GM19397 (cell line): ENCODE results near the gene FRMD1.

Experiments
- ATAC-seq: cut with Tn5 transposase; IDR thresholded peaks from one replicate; pipeline ENCODE4 v1.9.1; 2021; ENCODE audit warnings: mild to moderate bottlenecking, moderate library complexity; ENCODE audit not compliant: unreplicated experiment

The FRMD1 gene

DNA sequence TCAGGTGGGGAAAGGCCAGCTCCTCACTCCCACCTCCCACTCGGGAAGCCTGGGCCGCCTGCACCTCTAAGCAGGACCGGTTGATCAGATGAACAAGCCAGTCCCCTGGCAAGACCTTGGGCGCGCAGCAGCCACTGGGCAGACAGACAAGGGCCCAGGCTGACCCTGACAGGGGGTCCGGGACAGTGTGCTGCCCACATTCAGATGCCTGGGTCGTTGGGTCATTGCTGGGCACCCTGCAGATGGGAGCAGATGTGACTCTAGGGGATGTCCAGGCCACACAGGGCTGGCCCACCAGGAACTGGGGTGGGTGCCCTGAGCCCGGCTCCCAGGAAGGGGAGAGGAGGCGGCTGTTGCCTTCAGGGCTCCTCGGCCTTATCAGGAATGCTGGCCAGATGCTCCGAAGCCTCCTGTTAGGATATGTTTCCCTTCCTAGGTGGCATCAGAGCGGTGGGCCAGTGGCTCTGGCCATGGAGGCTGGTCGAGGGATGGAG is 17.3 kb upstream of the FRMD1 start:
- ATAC-seq, result no peak

DNA sequence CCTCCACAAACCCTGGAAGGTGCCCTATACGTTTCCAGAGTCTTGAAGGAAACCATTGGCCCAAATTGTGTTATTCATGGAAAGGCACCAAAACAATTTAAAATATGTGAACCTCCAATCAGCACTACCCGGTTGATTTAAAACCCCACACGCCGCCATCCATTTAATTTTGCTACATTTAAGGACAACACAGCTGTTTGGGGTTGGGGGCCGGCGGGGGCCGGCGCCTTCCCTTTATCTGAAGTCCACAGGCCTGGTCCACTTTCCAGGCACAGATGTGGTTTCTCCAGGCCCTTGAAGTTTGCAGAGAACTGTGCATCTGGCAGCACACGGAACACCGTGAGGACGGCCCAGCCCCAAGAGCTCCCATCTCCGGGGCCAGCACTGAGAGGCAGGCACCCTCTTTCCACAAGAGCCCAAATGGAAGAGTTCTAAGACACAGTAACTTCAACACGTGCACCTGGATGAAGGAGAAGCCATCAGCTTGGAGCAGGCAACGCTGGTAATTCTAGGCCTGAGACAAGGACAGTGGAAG is 16.8 kb upstream of the FRMD1 start:
- no peak for ATAC-seq

DNA sequence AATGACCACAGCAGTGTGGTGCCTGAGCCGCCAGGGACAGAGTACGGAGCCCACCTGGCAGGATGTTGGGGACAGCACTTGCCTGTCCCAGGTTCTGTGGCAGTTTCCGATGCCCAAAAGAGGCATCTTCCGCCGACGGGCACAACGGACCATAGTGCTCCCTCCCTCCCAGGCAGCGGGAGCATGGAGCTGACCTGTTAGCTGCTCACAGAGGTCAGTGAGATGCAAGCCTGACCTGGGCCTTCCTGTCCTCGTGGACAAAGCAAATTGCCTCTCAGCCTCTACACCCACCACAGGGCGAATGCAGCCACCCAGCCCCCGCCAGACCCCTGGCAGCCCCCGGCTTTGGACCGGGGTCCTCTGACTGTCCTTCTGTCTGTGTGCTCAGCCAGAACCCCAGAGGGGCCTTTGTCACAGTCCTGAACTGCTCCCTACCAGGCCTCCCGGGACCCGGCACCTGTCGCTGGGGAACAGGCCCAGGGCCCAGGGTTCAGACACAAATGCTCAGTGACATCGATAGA is 16.2 kb upstream of the FRMD1 start:
- ATAC-seq, result no peak

DNA sequence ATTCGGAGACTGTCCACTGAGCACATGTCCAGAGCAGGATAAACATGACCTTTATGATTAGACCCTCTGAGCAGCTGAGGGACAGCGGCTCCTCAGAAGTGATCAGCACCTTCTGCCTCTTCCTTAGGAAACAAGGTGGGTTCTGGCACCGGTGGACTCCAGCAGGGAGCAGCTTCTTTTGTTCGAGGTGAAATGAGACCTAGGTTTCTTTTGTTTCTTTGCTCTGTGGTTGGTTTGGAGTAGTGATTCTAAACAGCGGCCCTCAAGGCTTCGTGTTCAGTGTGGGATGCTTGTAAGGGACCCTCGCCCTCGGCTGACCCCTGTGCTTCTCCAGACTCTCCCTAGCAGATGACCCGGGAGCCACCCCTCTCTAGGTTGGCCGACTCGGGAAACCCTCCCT is 14.6 kb upstream of the FRMD1 start:
- no peak for ATAC-seq

DNA sequence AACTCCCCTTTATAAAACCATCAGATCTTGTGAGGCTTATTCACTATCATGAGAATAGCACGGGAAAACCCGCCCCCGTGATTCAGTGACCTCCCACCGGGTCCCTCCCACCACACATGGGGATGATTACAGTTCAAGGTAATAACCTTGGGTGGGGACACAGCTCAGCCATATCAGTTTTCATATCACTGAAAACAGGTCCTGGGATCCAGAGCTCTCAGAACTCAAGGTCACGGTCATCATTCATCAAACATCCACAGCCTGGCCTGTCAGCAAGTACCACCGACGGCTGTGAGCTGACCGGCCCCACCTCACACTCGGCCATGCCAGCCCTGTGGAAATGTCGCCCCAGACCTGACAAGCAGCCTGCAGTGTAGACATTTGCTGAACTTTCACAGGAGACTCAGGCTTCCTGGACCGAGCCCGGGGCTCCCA is 14.1 kb upstream of the FRMD1 start:
- no peak for ATAC-seq

DNA sequence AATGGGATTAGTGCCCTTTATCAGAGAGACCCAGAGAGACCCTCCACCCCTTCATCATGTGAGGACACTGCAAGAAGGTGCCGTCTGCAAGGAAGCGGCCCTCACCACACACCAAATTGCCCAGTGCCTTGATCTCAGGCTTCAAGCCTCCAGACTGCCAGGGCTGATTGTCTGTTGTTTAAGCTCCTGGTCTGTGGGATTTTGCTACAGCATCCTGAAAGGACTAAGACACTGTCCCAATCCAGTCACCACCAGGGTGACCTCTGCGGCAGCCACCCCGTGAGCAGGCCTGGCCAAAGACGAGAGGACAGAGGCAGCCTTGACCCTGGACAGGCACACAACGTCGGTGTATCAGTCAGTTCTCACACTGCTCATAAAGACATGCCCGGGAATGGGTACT is 13.5 kb upstream of the FRMD1 start:
- no peak for ATAC-seq

DNA sequence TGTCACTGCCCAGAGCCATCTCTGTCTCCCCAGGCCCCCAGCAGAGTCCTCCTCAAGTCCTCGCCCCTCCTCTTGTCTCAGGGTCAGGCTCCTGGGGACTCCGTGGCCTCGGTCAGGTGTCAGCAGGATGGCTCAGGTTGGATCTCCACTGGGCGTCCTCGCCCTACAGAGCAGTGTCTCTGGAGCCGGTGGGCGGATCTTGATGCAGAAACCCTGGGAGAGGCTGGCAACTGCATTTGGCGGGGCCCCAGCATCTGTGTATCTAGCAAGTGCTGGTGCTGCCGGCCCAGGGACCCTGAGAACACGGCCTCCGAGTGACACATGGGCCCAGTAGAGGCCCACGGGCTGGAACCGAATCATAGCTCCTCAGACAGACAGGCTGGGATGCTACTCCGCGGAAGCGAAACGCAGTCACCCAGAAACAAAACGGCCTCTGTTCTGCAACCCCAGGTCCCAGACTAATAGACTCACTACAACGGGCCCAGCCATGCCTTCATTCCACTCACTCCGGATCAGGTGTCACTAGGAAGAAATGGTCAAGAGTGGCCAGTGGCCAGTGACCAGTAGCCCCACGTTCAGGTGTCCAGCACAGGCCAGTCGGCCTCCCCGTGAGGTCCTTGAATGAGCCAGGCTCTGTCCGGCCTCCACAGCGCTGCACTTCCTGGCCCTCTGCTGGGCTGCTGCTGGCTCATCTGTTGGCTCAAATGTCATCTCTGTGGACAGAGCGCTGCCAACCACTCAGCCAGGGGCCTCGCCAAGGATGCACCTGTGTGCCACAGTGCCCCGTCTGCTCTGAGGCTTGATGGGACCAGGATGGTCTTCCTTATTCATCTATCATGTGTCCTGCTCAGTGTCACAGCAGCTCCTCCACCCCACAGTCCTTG is 12.6 kb upstream of the FRMD1 start:
- no peak for ATAC-seq

DNA sequence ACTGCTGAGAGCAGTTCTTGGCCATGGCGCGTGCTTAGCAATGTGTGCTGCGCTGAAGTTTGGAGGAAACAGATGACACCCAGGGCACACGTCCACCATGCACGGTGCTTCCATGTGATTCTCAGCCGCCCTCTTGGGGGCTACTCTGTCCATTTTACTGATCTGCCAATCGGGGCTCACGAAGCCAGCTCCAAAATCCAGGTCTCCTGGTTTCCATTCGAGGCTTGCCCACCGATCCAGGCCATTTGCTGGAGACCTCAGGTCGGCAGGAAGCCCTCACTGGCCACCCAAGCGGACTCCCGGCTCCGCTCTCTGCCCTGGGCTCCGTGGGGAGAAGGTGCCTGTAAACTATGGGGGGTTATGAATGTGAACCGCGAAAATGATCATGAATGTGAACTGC is 11.7 kb upstream of the FRMD1 start:
- no peak for ATAC-seq

DNA sequence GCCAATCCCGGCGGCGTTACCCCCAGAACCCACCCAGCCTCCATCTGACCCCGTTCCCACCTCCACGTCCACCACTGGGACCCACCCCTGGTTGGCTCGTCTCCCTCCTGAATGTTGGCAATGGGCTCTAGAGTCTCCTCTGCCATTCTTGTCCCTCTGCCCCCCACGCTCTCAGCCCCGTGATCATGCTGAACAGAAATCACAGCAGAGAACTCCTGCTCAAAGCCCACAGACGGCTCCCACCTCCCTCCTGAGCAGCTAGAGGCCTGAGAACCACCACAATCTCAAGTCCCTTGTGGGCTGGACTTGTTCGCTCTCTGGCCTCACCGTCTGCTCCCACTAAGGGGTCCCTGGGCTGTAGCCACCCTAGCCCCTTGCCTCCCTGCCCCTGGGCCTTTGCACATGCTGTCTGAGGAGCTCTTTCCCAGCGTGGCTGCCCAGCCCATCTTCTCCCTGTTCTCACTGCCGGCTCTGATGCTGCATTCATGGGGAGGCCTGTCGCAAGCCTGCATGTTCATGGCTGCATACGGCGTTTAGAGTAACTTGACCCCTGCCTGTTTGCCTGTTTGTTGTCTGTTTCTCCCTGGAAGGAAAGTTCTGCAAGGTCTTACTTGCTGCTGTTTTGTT is 11.2 kb upstream of the FRMD1 start:
- no peak for ATAC-seq

DNA sequence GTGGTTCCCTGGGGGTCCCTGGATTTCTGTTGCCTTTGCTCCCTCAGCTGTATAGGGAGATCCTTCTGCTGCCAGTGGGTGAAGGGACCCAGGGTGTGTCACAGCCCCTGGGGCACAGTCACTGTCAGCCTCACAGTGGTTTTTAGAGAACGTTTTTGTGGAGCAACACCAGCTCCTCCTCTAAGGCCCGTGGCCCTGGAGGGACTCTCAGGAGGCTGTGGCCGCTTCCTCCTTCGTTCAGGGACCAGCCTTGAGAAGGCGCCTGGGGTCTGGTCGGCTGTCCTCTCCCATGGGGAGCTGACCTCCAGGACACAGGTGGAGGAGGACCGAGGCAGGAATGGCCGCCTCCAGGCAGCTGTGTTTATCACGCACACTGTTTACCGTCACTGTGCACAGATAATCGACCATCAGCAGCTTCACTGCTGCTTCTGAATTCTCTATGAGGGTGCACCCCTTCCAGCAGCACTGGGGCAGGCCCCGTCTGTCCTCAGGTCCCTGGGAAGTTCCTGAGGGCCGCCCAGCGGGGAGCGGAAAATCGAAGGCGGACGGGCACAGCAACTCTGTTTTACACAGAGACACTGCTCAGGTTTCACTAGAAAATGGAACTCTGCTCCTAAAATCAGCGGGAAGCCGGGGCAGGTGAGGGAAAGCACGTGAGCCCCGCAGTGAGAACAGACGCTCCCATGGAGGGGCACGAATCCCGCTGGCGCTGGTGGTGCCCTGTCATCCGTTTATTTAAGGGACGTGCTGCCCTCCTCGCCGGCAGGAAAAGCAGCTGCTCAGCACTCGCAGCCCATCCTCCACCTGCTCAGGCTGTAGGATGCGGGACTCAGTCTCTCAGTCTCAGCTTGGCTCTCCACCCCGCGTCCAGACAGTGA is 10.4 kb upstream of the FRMD1 start:
- no peak for ATAC-seq

DNA sequence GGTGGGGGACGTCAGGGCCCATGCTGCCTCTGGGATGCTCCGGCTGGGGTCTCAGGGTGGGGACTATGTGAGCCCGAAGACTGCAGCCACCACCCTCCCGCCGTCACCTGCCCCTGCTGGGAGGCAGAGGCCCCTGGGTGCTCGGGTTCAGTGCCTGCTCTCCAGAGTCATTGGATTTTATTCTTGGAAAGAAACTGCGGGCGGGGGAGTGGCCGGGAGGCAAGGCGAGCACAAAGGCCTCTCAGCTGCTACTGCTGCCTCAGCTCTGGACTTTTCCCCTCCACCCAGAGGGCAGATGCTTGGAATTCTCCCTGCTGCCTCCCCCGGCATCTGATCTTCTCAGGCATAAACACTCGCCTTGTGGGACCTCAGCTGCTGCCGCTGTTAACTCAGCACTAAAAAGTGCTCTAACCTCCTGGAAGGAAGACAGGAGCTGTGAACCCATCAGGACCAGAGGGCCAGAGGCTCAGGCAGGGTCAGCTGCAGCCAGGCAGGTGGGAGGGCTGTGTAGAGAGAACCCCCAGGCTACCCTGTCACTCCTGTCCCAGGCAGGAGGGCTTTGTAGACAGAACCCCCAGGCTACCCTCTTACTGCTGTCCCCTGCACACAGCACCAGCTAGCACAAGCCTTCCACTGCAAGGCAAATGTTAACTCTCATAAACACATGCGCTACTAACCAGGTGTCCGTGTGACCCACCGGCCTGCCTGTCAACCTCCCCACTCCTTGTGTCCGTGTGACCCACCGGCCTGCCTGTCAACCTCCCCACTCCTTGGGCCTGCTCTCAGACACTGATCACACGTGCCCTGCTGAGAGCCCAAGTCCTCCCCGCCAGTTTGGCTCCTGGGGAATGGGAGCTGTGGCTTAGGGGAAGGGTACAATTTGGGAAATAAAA is 9.4 kb upstream of the FRMD1 start:
- no peak for ATAC-seq

DNA sequence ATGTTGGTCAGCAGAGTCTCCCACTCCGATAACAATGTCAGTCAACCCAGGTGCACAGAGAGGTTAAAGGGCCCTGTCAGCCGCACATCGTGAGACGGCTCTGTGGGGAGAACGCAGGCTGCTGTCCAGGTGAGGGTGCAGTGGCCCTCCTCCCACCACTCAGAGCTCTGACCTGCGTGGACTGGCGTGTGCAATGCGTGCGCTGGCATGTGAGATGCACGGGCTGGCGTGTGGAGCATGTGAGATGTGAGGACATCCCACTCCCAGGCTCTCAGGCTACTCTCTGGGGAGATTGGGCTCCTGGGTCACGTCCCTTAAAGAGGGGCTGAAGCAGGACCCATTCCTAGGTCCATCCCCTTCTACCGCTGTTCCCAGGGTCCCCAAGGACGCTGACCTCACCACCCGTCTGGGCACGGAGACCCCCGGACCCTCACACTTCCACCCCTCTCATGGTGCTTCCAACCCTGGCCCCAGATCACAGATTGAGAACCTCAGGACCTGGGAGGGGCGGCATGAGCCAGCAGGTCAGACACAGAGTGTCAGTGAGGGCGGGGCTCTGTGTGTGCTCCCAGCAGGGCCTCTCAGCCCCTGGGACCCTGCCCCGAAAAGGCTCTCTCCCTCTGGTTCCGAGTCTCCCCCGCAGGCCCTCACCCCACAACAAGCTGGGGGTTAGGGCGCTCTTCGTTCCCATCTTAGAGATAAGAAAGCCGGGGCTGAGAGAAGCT is 8.6 kb upstream of the FRMD1 start:
- ATAC-seq, result no peak

DNA sequence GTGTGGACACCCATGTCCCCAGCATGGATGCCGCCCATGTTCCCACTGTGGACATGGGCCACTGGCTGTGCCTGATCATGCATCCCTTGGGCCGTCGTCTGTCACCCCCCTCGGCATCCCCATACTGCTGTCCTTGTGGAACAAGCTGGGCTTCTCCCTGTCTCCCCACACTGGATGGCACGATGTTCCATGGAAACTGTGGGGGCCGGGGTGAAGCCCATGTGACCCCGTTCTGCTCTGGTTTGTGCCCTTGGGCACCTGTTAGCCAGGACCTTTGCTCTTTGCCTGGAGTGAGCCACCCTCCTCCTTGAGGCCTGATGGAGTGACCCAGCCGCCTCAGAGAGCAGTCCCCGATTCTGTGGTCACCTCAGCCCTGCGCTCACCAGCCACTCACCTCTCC is 7.6 kb upstream of the FRMD1 start:
- ATAC-seq, result no peak

DNA sequence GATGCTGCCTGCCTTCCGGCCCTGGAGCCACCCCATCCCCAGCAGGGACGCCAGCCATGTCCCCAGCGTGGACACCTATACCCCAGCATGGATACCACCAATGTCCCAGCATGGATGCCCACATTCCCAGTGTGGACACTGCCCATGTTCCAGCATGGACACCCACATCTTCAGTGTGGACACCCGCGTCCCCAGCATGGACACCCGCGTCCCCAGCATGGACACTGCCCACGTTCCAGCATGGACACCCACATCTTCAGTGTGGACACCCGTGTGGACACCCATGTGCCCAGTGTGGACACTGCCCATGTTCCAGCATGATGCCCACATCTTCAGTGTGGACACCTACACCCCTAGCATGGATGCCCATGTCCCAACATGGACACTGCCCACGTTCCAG is 7.1 kb upstream of the FRMD1 start:
- no peak for ATAC-seq

DNA sequence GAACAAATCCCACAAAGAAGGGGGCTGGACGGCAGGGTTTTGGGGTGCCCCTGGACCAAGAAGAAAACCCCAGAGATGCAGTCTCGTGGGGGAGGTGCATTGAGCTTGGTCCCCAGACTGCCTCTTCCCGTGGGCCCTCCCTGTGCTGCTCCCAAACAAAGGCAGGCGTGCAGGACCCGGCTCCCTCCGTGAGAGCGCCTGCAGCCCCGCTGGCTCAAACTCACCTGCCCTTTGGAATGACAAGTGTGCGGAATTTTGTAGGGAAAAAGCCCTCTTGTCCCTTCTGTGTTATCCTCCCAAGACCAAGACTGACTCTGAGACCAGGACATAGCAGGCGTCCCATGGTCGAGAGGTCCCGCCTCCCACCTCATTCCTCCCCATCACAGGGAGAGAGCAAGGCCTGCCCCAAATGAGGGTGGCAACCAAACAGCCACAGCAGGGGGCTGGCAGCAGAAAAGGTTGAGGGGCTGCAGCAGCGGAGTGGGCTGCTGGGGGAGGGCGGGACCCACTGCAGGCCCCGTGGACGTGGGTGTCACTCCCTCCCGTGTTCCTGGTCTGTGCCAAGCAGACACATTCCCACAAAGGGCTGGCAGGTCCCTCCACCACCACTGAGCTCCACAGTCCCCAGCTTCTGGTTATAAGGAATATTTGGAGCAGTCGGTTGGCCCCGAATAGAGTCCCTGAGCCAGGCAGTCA is 5.6 kb upstream of the FRMD1 start:
- ATAC-seq, result no peak

DNA sequence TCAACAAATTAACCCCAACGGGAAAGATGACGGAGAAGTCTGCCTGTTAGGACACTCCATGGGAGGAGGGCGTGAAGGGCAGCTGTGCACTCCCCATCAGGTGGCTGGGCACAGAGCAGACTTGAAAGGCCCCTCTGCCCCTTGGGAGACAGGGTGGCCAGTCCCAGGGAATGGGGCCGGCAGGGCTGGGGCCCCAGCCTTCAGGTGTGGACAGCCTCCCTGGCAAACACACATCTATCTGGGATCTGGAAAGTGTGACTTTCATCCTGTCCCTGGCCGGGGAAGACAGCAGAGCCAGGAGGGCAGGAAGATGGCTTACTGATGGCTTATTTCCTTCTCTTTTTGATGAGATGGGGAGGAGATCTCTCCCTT is 4.5 kb upstream of the FRMD1 start:
- ATAC-seq, result no peak

DNA sequence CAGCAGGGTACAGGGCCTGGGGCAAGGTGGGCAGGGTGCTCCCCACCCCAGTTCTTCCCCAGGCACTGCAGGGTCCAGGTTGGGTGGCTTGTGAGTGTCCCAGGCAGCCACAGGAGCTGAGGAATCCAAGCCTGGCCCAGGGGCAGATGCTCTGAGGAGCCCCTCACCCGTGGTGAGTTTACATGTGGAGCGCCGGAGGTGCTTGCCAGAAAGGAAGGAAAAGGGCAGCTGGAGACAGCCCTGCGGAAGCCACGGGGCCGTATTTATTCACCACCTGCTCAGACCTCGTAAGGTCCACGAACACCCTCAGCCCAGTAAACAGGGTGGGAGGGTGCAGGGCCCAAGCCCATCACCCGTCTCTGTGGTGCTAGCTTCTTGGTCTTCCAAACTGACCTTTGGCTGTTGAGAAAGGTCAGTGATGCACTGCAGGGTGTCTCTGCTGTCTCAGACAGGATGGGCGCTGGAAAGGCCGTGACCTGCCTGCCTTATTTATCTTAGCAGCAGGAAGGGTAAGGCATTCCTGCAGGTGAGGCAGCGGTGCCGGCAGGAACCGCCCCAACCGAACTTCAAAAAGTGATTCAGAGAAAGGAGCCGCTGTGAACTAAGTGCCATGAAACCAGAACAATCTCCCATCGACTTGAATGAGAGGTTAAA is 4.0 kb upstream of the FRMD1 start:
- no peak for ATAC-seq

DNA sequence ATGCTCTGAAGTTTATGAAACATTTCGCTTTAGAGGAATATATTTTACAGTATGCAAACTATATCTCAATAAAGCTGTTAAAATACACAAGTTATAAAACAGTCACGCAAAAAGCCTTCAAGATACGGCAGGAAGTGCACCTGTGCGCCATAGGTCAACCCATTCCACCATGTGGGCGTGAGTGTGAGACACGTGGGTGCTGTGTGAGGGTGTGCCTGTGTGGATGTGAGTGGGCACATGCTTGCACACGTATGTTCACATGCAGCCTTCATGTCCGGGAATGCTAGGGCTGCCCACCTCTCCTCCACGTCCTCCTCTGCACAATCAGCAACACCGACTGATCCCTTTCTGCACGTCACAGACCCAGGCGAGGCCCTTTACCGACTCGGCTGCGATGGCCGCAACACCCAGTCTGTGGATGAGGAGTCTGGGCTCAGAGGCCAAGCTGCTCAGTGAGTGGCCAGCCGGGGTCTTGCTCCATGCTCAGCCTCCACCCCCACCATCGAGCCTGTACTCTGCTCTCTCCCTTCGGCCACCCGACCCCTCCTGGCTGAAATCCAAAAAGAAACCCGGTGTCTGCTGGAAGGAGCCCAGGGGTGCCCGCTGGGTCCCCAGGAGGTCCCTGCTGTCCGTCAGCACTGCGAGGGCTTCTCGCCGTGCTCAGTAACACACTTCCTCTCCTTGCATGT is 3.0 kb upstream of the FRMD1 start:
- ATAC-seq, result no peak
